AG04449 (cell line): ENCODE results near the gene DNAH14.
"Not testable (repeated sequence)": the region's sequence is repeated elsewhere in the genome, so short reads cannot be mapped to it uniquely, and the experiment has no call there.

Experiments
- CTCF ChIA-PET: fragments of 350-600 bp; formaldehyde crosslinking; extraction: SDS; loops from one replicate; lab custom pipeline; 2021; ENCODE audit warnings: antibody characterized with exemption; lab: Yijun Ruan, JAX
- POLR2A ChIA-PET: fragments of 400-600, 350-600 bp; formaldehyde crosslinking; extraction: SDS; loops from one replicate; lab custom pipeline; 2020; ENCODE audit warnings: antibody characterized with exemption, inconsistent platforms; lab: Yijun Ruan, JAX
- DNase-seq: peaks from one replicate; pipeline ENCODE4 v3.0.0-alpha.2; 2010; ENCODE audit warnings: low read depth, low spot score
- H3K4me3 ChIP-seq: 2 replicates; pipeline ENCODE4 v1.5.1; 2011; ENCODE audit warnings: low read depth, mild to moderate bottlenecking, control low read depth, low read length
- TF ChIP-seq, protein P1 (sequence below): IDR thresholded peaks from one replicate; pipeline ENCODE4 v1.5.1; 2011; ENCODE audit warnings: mild to moderate bottlenecking, moderate library complexity, low read length, control low read depth, inconsistent platforms; ENCODE audit not compliant: insufficient read depth; ENCODE audit errors: missing control alignments

DNAH14 gene

GRCh38 chr1:225191199-225191753, 261.8 kb downstream of the DNAH14 start:
- H3K4me3 ChIP-seq, result no peak overlapping the region
- ChIA-PET POLR2A (no interaction called here), CTCF (no interaction called here)
- DNase-seq, result no peak
- TF ChIP-seq, protein P1, sequence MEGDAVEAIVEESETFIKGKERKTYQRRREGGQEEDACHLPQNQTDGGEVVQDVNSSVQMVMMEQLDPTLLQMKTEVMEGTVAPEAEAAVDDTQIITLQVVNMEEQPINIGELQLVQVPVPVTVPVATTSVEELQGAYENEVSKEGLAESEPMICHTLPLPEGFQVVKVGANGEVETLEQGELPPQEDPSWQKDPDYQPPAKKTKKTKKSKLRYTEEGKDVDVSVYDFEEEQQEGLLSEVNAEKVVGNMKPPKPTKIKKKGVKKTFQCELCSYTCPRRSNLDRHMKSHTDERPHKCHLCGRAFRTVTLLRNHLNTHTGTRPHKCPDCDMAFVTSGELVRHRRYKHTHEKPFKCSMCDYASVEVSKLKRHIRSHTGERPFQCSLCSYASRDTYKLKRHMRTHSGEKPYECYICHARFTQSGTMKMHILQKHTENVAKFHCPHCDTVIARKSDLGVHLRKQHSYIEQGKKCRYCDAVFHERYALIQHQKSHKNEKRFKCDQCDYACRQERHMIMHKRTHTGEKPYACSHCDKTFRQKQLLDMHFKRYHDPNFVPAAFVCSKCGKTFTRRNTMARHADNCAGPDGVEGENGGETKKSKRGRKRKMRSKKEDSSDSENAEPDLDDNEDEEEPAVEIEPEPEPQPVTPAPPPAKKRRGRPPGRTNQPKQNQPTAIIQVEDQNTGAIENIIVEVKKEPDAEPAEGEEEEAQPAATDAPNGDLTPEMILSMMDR, result no peak

- ChIA-PET POLR2A (no interaction called here), CTCF (no interaction called here)
- TF ChIP-seq, protein P1, result no peak
- DNase-seq, result no peak
- no peak overlapping the region for H3K4me3 ChIP-seq
Observed at GRCh38 chr1:225201447-225201846, 272.0 kb downstream of the DNAH14 start.

GRCh38 chr1:225207791-225208190, 278.3 kb downstream of the DNAH14 start:
- ChIA-PET CTCF (no interaction called here), POLR2A (no interaction called here)
- TF ChIP-seq, protein P1, result no peak
- no peak overlapping the region for H3K4me3 ChIP-seq
- no peak for DNase-seq

DNA sequence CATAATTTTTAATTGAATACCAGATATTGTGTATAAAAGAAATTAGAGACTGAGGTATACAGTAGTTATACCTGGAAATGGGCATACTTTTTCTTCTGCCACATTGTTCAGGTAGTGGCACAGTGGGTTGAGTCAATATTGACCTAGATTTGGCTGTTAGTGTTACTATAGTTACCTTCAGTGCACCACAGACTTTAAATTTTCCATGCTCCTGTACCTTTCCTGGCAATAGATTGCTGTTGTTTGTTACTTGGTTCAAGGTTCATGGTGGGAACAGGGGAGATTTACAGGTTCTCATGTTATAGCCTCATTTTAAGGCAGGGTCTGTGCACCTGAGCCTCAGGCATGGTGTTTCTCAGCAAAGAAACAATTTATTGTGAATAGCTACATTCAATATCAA, 279.7 kb downstream of the DNAH14 start:
- POLR2A ChIA-PET, result no interaction called here
- TF ChIP-seq, protein P1, result no peak
- DNase-seq, result no peak
- CTCF ChIA-PET, result no interaction called here
- H3K4me3 ChIP-seq, result no peak overlapping the region

GRCh38 chr1:225210180-225210579, 280.7 kb downstream of the DNAH14 start:
- H3K4me3 ChIP-seq, CTCF ChIA-PET, DNase-seq, POLR2A ChIA-PET: not testable (repeated sequence)

GRCh38 chr1:225211694-225212442, 282.4 kb downstream of the DNAH14 start:
- DNase-seq, CTCF ChIA-PET, POLR2A ChIA-PET, H3K4me3 ChIP-seq: not testable (repeated sequence)

DNA sequence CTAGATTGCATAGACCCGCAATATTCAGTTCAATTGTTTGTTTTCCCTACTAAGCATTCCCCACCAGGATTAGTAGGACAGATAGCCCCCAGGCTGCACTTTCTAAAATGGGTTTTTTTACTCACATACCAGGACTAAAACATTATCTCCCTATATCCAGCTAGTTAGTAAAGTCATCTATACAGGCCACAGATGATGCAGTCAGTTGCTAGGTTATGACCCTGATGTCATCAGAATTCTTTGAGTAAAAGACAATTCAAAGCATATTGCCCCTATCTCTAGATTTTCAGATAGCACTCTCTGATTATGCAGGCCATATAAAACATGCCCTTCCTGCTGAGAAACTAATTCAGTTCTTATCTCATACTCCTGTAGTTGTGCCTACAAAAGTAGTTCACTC, 294.8 kb downstream of the DNAH14 start:
- TF ChIP-seq, protein P1, result no peak
- H3K4me3 ChIP-seq, result no peak overlapping the region
- ChIA-PET POLR2A (no interaction called here), CTCF (no interaction called here)
- DNase-seq, result no peak
